Endothelial cell of umbilical vein (primary cell): ENCODE measurements around the gene CACNA1B. TPM values are rescaled to one million over a fixed set of nuclear protein-coding genes. Genes with fewer than 3 reads are reported as not detected.

Experiments
- BruUV-seq: library from RNA; stranded (reverse); fragments of 400-500 nt; replicated peaks from 2 replicates; lab custom pipeline; 2021; lab: Mats Ljungman, UMichigan
- CTCF ChIA-PET: fragments of 300-600, 350-600 bp; sonication (Branson Sonifier 250); formaldehyde crosslinking; loops from one replicate; lab custom pipeline; 2021; ENCODE audit warnings: antibody characterized with exemption, inconsistent platforms; lab: Charles Lee
- POLR2A ChIA-PET: fragments of 300-600, 350-600 bp; sonication (Branson Sonifier 250); formaldehyde crosslinking; loops from one replicate; lab custom pipeline; 2021; ENCODE audit warnings: antibody characterized with exemption, inconsistent platforms; lab: Charles Lee
- DNase-seq: peaks from one replicate; pipeline ENCODE4 v3.0.0-alpha.2; 2011; ENCODE audit warnings: low read depth, low spot score
- FAIRE-seq: peaks from 2 replicates; lab custom pipeline; 2011; peaks lifted over from hg19 to GRCh38; lab: Jason Lieb, UNC
- H2AFZ ChIP-seq: 2 replicates; pipeline ENCODE4 v1.6.0; 2012; ENCODE audit warnings: low read depth, low read length, control low read depth, inconsistent platforms
- H3K27ac ChIP-seq: 2 replicates; pipeline ENCODE4 v1.5.1; 2011; ENCODE audit warnings: low read depth, mild to moderate bottlenecking, control low read depth, low read length, moderate library complexity; ENCODE audit not compliant: insufficient read depth
- H3K27me3 ChIP-seq, 2 experiments: 2 replicates each; pipeline versions ENCODE4 v1.6.0 to v1.6.1; 2011; ENCODE audit warnings: low read length in 2 of 2, mixed read lengths in 1 of 2; ENCODE audit not compliant: control insufficient read depth in 2 of 2, insufficient read depth in 2 of 2
- H3K36me3 ChIP-seq, 2 experiments: 2 replicates in 1 of 2; 3 replicates in 1 of 2; pipeline ENCODE4 v1.5.1; 2011; ENCODE audit warnings: low read length in 2 of 2, mild to moderate bottlenecking in 1 of 2, moderate library complexity in 1 of 2; ENCODE audit not compliant: control insufficient read depth in 2 of 2, insufficient read depth in 2 of 2; ENCODE audit errors: extremely low read depth in 1 of 2
- H3K4me1 ChIP-seq: 3 replicates; pipeline ENCODE4 v1.5.1; 2011; ENCODE audit warnings: mild to moderate bottlenecking, low read length; ENCODE audit not compliant: control insufficient read depth, insufficient read depth; ENCODE audit errors: extremely low read depth
- H3K4me2 ChIP-seq: 2 replicates; pipeline ENCODE4 v1.6.1; 2011; ENCODE audit warnings: low read length, control low read depth, mixed read lengths; ENCODE audit not compliant: insufficient read depth
- H3K4me3 ChIP-seq, 3 experiments: fragments of 200-600 bp in 1 of 3; sonication (generic), shearing (Covaris generic) in 1 of 3; replicated peaks in 1 of 3; 2 replicates each; pipeline ENCODE4 v1.5.1; 2011 to 2016; ENCODE audit warnings: control low read depth in 3 of 3, low read length in 3 of 3, mild to moderate bottlenecking in 2 of 3, inconsistent platforms in 1 of 3, low read depth in 1 of 3, moderate library complexity in 1 of 3; ENCODE audit not compliant: insufficient read depth in 1 of 3
- H3K79me2 ChIP-seq: 2 replicates; pipeline ENCODE4 v1.6.0; 2012; ENCODE audit warnings: low read length, inconsistent platforms; ENCODE audit not compliant: control insufficient read depth, insufficient read depth
- H3K9ac ChIP-seq: replicated peaks from 2 replicates; pipeline ENCODE3; 2011; ENCODE audit warnings: low read length, control low read depth; ENCODE audit not compliant: insufficient read depth; ENCODE audit errors: extremely low read depth
- H3K9me1 ChIP-seq: replicated peaks from 3 replicates; pipeline ENCODE4 v1.6.0; 2011; ENCODE audit warnings: mild to moderate bottlenecking, low read length; ENCODE audit not compliant: control insufficient read depth, insufficient read depth; ENCODE audit errors: extremely low read depth
- H3K9me3 ChIP-seq: replicated peaks from 2 replicates; pipeline ENCODE4 v1.5.1; 2012; ENCODE audit warnings: low read length, inconsistent platforms; ENCODE audit not compliant: control insufficient read depth, insufficient read depth
- H4K20me1 ChIP-seq: replicated peaks from 2 replicates; pipeline ENCODE3; 2011; ENCODE audit warnings: mild to moderate bottlenecking, low read length; ENCODE audit not compliant: control insufficient read depth, insufficient read depth; ENCODE audit errors: extremely low read depth
- CTCF ChIP-seq, 2 donors: IDR thresholded peaks; 1 replicate in 1 of 2; 2 replicates in 1 of 2; pipeline ENCODE4 v1.5.1; 2011; ENCODE audit warnings: low read length in 2 of 2, mild to moderate bottlenecking in 2 of 2, moderate library complexity in 2 of 2, control low read depth in 1 of 2, inconsistent platforms in 1 of 2, low read depth in 1 of 2; ENCODE audit not compliant: insufficient read depth in 1 of 2; ENCODE audit errors: extremely low read depth in 1 of 2
- EZH2 ChIP-seq: IDR thresholded peaks from 2 replicates; pipeline ENCODE4 v1.6.1; 2012; ENCODE audit warnings: borderline replicate concordance, low read depth, mild to moderate bottlenecking, moderate library complexity, low read length, inconsistent platforms; ENCODE audit not compliant: severe bottlenecking
- FOS ChIP-seq: IDR thresholded peaks from 2 replicates; pipeline ENCODE4 v1.6.1; 2011; ENCODE audit warnings: mild to moderate bottlenecking, low read length, moderate library complexity, borderline replicate concordance; ENCODE audit not compliant: insufficient read depth
- GATA2 ChIP-seq: IDR thresholded peaks from 2 replicates; pipeline ENCODE4 v1.7.0; 2011; ENCODE audit warnings: low read depth, mild to moderate bottlenecking, moderate library complexity, mixed read lengths, low read length; ENCODE audit not compliant: insufficient read length, insufficient read depth
- JUN ChIP-seq: IDR thresholded peaks from 2 replicates; pipeline ENCODE4 v1.6.1; 2011; ENCODE audit warnings: borderline replicate concordance, low read depth; ENCODE audit not compliant: insufficient read length, insufficient read depth
- MAX ChIP-seq: IDR thresholded peaks from 2 replicates; pipeline ENCODE4 v1.6.1; 2011; ENCODE audit not compliant: insufficient read depth, insufficient read length
- MYC ChIP-seq: IDR thresholded peaks from one replicate; pipeline ENCODE4 v1.6.1; 2011; ENCODE audit warnings: mild to moderate bottlenecking, low read depth, low read length
- POLR2A ChIP-seq: IDR thresholded peaks from 2 replicates; pipeline ENCODE4 v1.6.1; 2012; ENCODE audit warnings: low read depth, mild to moderate bottlenecking, control low read depth, low read length
- POLR2AphosphoS5 ChIP-seq: IDR thresholded peaks from 2 replicates; pipeline ENCODE4 v1.6.1; 2012; ENCODE audit warnings: low read depth, mild to moderate bottlenecking, control low read depth, low read length, moderate library complexity; ENCODE audit not compliant: insufficient read depth
- dilution Hi-C: fragments of 300-500 bp; cut with MboI; formaldehyde crosslinking; loops from one replicate; pipeline ENCODE4 v1.15.0; 2019; ENCODE audit warnings: low sequenced_read_pairs; ENCODE audit not compliant: extremely low pct_ligation_motif_present
- intact Hi-C: fragments of 100-400 bp; cut with micrococcal nuclease; formaldehyde crosslinking; loops from one replicate; pipeline ENCODE4 v1.10.0; 2022
- polyA plus RNA-seq, 4 experiments: library from polyadenylated mRNA; depleted of rRNA in 3 of 4; stranded (reverse) in 3 of 4; unstranded in 1 of 4; fragments of >200 nt; gene quantifications; 2 replicates each; pipeline versions ENCODE4 v1.2.1 to v1.2.3, GENCODE V29; 2011 to 2012; ENCODE audit warnings: missing spikeins in 1 of 4
- total RNA-seq: library from RNA; stranded (reverse); gene quantifications from 2 replicates; pipeline ENCODE4 v1.2.3, GENCODE V29; 2021

The CACNA1B gene
- total and polyA plus RNA-seq, 2 donors (not counting 3 experiments of a cell fraction or from before 2014, with no cell fraction given), result 0.11 to 0.41 TPM

GRCh38 chr9:138082918-138083636, 205.5 kb downstream of the CACNA1B start:
- Histone ChIP-seq H3K27me3 (no peaks in the 10 kb centered on the region), H4K20me1 (no peaks in the 10 kb centered on the region), H3K36me3 (no peaks in the 10 kb centered on the region), H3K9me3 (no peaks in the 10 kb centered on the region), H3K79me2 (no peaks in the 10 kb centered on the region), H2AFZ (no peak overlapping the region), H3K4me2 (no peak overlapping the region), H3K4me3 (no peak overlapping the region), H3K9me1 (no peaks in the 10 kb centered on the region), H3K27ac (no peak overlapping the region), H3K9ac (no peak overlapping the region), H3K4me1 (no peaks in the 10 kb centered on the region)
- BruUV-seq, result no TSS peak
- FAIRE-seq, result no peak
- dilution Hi-C loops (no loop called here), intact Hi-C loops (no loop called here)
- ChIA-PET CTCF (no interaction called here), POLR2A (no interaction called here)
- TF ChIP-seq JUN (no peak), MYC (no peak), EZH2 (no peak), POLR2A (no peak), CTCF (IDR thresholded peaks at IDR 0.05; ENCODE audit: extremely low read depth in 1 of 2, insufficient read depth in 1 of 2, low read depth in 1 of 2, low read length in 2 of 2) (no peak), POLR2AphosphoS5 (no peak), GATA2 (no peak), FOS (no peak), MAX (no peak)
- no peak for DNase-seq
